Activated CD4-positive, alpha-beta T cell treated with anti-CD3 and anti-CD28 coated beads for 1 hour (primary cell): ENCODE data around the gene SDK1.
"Not testable (repeated sequence)": the region's sequence is repeated elsewhere in the genome, so short reads cannot be mapped to it uniquely, and the experiment has no call there.

Source experiments
- DNase-seq: peaks from one replicate; pipeline ENCODE4 v3.0.0-alpha.2; 2020

SDK1 gene

DNA sequence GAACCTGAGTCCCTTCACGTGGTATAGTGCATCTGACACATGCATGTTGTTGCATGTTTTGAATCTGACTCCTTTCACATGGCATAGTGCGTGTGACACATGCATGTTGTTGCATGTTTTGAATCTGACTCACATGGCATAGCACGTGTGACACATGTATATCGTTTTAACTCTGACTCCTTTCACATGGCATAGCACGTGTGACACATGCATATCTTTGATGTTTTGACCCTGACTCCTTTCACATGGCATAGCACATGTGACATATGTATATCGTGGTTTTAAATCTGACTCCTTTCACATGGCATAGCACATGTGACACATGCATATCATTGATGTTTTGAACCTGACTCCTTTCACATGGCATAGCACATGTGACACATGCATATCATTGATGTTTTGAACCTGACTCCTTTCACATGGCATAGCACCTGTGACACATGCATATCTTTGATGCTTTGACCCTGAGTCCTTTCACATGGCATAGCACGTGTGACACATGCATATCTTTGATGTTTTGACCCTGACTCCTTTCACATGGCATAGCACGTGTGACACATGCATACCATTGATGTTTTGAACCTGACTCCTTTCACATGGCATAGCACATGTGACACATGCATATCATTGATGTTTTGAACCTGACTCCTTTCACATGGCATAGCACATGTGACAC is 454.9 kb downstream of the SDK1 start:
- DNase-seq, result not testable (repeated sequence)

GRCh38 chr7:3757059-3757458 is 456.0 kb downstream of the SDK1 start:
- no peak for DNase-seq

DNA sequence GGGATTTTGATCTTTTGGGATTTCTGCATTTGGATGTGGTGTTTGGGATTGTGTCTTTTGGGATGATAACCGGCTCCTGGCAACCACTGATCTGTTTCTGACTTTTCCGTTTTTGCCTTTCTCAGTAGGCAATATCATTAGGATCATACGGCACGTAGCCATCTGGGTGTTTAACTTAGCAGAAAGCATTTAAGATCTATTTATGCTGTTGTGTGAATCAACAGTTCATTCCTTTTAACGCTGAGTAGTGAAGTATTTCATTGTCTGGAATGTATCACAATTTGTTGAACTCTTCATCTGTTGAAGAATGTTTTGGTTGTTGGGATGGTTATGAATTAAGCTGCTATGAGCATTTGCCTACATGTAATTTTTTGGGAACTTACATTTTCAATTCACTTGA is 459.6 kb downstream of the SDK1 start:
- no peak for DNase-seq

- no peak for DNase-seq
These were observed 461.2 kb downstream of the SDK1 start for GRCh38 chr7:3762146-3762831.

DNA sequence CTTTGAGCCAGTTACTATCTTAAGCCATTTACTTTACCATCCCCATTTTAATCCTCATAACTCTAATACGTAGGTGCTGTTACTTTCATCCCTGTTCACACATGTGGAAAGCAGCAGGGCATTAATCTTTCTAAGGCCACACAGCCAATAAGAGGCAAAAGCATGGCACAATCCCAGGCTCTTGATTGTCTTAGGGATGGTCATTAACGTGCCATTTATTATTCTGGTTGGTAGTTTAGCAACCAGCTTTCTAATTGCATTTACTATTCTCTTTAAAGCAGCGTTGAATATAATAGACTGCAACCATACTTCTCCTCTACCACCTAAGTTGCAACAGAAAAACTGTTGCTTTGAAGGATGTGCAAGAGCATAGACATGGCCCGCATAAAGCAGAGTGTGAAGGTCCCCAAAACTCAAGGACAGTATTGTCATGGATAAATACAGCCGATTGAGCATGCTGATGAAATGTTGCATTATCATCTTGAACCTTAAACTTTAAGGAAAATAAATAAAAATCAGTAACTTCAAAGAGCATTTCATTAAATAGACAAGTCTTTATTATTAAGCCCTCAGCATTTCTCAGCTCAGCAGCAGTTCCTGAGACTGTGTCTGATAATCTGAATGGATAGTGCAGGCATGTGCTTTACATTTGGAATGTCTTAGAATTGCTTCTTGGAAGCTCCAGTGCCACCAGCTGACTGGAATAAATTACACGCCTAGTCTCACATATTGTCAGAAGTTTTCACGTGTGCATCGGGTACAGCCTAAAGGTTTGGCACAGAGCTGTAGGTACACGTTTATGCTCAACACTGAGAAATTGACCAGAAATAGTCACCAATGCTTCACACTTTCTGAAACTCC is 467.1 kb downstream of the SDK1 start:
- DNase-seq, result no peak

GRCh38 chr7:3771906-3772305 is 470.9 kb downstream of the SDK1 start:
- DNase-seq, result no peak

DNA sequence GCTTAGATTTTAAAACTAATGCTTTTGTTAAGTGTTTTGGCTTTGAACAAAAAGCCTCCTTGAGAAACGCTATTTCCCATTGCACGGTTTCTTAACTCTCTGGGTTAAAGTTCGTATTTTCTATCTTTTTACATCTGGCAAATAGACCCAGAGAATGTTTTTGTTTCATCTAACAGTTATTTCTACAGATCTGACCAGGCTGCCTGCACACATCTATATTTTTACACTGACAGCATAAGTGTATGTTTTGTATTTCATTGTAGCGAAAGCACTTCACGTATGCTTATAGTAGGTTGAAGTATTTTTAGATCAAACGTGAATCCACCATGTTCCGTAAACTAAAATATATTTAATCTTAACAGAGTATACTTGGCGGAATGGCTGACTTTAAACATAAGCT is 477.3 kb downstream of the SDK1 start:
- no peak for DNase-seq

- no peak for DNase-seq
These were observed 479.0 kb downstream of the SDK1 start for GRCh38 chr7:3780016-3780415.

GRCh38 chr7:3780525-3780924 is 479.5 kb downstream of the SDK1 start:
- DNase-seq, result no peak

DNA sequence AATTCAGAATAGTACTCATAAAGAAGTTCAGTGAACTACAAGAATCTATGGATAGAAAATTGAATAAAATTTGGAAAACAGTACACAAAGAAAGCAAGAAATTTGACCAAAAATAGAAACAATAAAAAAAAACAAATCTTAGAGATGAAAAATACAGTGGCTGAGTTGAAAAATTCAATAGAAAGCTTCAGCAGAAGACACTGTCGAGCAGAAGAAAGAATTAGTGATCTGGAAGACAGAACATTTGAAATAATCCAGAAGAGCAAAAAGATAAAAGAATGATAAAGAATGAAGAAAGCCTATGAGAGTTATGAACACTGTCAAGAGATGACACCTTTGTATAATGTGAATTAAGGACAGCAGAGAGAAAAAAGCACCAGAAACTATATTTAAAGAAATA is 480.6 kb downstream of the SDK1 start:
- no peak for DNase-seq

DNA sequence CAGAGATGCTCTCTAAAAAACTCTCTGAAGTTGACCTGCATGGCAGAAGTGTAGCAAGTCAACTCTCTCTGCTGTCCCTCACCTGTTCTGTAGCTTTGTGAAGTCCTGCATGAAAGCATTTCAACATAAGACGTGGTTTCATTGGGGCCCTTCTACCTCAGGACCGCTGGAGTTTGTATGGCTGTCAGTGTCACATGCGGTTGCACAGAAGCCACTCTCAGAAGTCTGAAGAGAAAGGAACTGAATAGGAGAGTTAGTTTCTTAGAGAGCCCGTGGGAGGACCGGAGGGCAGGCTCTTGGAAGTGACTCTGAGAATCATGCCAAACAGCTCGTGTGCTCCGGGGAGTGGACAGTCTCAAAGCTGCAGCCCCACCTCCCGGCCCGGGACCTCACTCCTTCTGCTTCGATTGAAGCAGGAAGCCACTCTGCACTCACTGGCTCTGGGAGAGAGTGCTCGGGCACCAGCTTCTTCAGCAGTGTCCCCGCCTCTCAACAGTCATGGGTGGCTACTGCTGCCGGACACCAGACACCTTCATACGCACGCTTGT is 486.7 kb downstream of the SDK1 start:
- DNase-seq, result no peak

GRCh38 chr7:3790803-3791202 is 489.8 kb downstream of the SDK1 start:
- DNase-seq, result no peak

GRCh38 chr7:3791327-3791726 is 490.3 kb downstream of the SDK1 start:
- no peak for DNase-seq

- no peak for DNase-seq
These were observed 494.1 kb downstream of the SDK1 start for GRCh38 chr7:3795141-3795540.

DNA sequence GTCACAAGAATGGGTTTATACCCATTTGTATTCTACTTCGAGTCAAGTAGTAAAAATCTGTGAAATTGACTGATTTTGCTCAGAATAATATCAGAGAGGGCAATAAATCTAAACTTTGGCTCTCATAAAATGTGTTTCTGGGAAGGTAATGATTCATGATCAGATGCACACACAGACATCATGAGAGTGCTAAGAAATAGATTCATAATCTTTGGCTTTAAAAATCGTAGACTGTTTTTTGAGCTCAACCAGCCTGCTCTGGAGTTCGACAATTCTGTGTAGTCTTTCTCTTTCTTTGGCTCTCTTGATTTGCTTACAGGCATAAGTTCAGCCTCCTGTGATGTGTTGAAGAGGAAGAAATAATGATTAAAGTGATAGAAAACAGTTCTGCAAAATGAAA is 494.7 kb downstream of the SDK1 start:
- no peak for DNase-seq

GRCh38 chr7:3805151-3805550 is 504.1 kb downstream of the SDK1 start:
- no peak for DNase-seq

GRCh38 chr7:3806516-3806915 is 505.5 kb downstream of the SDK1 start:
- no peak for DNase-seq

GRCh38 chr7:3807824-3808223 is 506.8 kb downstream of the SDK1 start:
- DNase-seq, result no peak

DNA sequence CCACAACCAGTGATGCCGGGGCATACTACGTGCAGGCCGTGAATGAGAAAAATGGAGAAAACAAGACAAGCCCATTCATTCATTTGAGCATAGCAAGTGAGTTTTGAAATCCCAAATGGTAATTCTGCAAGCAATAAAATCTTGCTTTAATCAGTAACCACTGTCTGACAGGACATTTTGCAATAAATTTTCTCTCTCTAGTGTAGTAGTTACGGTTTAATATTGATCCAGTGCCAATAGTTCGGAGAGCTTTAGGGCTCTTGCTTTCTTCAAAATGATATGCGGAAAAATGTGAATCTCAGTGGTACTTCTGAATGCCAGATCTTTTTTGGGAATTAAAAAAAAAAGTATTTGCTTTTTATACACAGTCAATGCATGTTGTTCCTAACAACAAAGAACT is 520.4 kb downstream of the SDK1 start:
- DNase-seq, result no peak

- DNase-seq, result no peak
These were observed 524.4 kb downstream of the SDK1 start for GRCh38 chr7:3825491-3825890.

- no peak for DNase-seq
These were observed 531.1 kb downstream of the SDK1 start for GRCh38 chr7:3832199-3832598.

GRCh38 chr7:3835109-3835508 is 534.1 kb downstream of the SDK1 start:
- no peak for DNase-seq

GRCh38 chr7:3836855-3837254 is 535.8 kb downstream of the SDK1 start:
- DNase-seq, result no peak
